ENCODE data around the gene RARB.

RARB gene

DNA sequence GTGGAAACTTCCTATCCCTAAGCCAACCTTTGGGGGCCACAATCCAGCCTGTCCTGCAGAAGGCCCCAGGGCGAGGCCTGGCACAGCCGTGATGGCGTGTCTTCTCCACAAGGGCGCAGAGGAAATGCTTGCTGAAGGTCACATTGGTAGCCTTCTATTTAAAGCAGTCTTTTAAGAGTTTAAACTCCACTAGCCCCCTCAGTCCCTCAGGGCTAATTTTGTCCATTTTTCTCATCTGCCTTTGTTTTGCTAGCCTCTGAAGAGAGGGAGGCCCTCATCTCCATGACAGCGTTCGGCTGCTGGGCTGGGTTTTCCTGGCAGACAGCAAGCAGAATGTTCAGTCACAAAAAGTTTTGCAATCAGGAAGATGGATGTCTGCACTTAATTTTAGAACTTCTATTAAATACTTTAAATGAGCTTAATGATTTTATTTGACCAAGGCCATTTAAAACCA lies 40.8 kb downstream of the RARB start:
- no peak for DNase-seq (ENCODE audit: low read depth, low spot score)
- H3K9me3 ChIP-seq (ENCODE audit: control insufficient read depth, insufficient read depth, low read length), result no peaks in the 10 kb centered on the region
- H3K27ac ChIP-seq (ENCODE audit: low read length), result no peak overlapping the region
- no CpG with 5 or more reads among the region's 6 CpGs for WGBS (ENCODE audit: insufficient coverage, insufficient read length)
- H3K4me3 ChIP-seq (ENCODE audit: low read length), result no peak overlapping the region
- H3K36me3 ChIP-seq (ENCODE audit: control insufficient read depth, insufficient read depth, low read length), result no peaks in the 10 kb centered on the region
- no peaks in the 10 kb centered on the region for H3K27me3 ChIP-seq (ENCODE audit: control insufficient read depth, insufficient read depth, low read length)
- peaks cover 4% of the 10 kb centered on the region; the same call in 1 of the 2 replicates for H3K4me1 ChIP-seq (ENCODE audit: control insufficient read depth, insufficient read depth, low read length)

DNA sequence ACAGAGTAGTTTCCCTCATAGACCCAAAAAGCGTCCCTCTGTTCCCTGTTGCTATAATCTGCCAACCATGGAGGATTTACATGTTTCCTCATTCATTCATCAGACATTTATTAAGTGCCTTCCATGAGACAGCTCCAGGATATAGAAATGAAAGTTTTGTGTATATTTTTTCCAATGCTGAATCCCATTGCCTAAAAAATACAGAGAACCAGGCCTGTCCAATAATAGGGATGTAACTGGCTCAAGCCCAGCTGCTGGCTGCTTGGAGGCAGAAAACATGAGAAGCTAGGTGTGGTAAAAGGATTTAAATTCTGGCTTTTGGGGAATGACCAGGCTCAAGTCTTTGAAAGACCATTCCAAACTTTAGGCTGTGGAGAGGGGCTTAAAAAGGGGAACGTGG lies 41.5 kb downstream of the RARB start:
- DNase-seq (ENCODE audit: low read depth, low spot score), result no peak
- no CpG with 5 or more reads among the region's 2 CpGs for WGBS (ENCODE audit: insufficient coverage, insufficient read length)
- Histone ChIP-seq H3K4me3 (ENCODE audit: low read length) (no peak overlapping the region), H3K36me3 (ENCODE audit: control insufficient read depth, insufficient read depth, low read length) (no peaks in the 10 kb centered on the region), H3K27ac (ENCODE audit: low read length) (no peak overlapping the region), H3K27me3 (ENCODE audit: control insufficient read depth, insufficient read depth, low read length) (no peaks in the 10 kb centered on the region), H3K4me1 (ENCODE audit: control insufficient read depth, insufficient read depth, low read length) (peaks cover 4% of the 10 kb centered on the region; the same call in 1 of the 2 replicates), H3K9me3 (ENCODE audit: control insufficient read depth, insufficient read depth, low read length) (no peaks in the 10 kb centered on the region)

DNA sequence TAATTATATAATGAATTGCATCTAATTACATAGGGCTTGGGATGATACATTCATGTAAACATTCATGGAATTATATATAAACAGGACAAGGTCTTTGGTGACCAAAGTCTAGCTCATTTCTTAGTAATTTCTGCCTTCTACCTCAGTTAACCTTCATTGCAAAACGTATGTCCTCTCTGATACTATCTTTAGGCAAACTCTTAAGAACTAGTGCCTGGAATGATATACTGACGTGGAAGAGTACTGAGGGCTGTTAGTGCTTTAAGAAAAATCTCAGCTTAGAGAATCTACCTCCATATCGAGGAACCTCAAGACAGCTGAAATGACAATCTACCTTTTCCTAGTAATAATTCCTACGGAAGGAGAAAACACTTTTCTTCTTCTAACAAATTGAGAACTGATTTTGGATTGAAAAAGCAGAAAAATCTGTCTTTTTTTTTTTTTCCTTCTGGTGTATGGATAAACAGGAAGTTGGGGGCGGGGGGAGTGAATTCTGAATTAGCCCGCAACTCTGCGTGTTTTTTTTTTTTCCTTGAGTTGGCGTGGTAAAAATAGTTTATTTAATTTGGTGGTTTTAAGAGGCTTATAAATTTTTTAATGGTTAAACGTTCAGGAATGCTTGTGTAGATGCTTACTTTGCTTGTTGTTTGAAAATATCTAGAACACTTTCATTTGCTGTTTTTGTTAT lies 43.2 kb downstream of the RARB start:
- H3K4me1 ChIP-seq (ENCODE audit: control insufficient read depth, insufficient read depth, low read length), result peaks cover 4% of the 10 kb centered on the region; the same call in 1 of the 2 replicates
- H3K4me3 ChIP-seq (ENCODE audit: low read length), result no peak overlapping the region
- no peaks in the 10 kb centered on the region for H3K9me3 ChIP-seq (ENCODE audit: control insufficient read depth, insufficient read depth, low read length)
- H3K36me3 ChIP-seq (ENCODE audit: control insufficient read depth, insufficient read depth, low read length), result no peaks in the 10 kb centered on the region
- no peak overlapping the region for H3K27ac ChIP-seq (ENCODE audit: low read length)
- no peak for DNase-seq (ENCODE audit: low read depth, low spot score)
- 100% methylated on average over 2 of the region's 9 CpGs for WGBS (ENCODE audit: insufficient coverage, insufficient read length)
- no peaks in the 10 kb centered on the region for H3K27me3 ChIP-seq (ENCODE audit: control insufficient read depth, insufficient read depth, low read length)

DNA sequence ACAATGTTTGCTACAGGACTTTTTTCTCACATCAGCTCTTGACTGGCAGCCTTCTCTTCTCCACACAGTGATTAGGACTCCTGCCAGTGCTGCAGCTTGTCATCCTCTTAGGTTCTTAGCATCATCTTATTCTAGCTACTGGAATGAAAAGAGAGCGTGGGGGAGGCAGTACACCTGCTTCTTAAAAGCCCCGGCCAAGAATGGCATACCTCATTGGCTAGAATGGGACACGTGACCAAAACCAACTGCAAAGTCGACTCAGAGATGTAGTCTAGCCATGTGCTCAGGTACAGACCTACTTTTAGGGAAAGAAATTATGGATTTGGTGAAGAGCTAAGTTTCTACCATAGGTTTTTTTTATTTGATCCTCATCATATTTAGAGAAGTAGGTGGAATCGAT lies 44.1 kb downstream of the RARB start:
- no peaks in the 10 kb centered on the region for H3K9me3 ChIP-seq (ENCODE audit: control insufficient read depth, insufficient read depth, low read length)
- DNase-seq (ENCODE audit: low read depth, low spot score), result no peak
- H3K27ac ChIP-seq (ENCODE audit: low read length), result no peak overlapping the region
- no CpG with 5 or more reads among the region's 5 CpGs for WGBS (ENCODE audit: insufficient coverage, insufficient read length)
- H3K36me3 ChIP-seq (ENCODE audit: control insufficient read depth, insufficient read depth, low read length), result no peaks in the 10 kb centered on the region
- H3K27me3 ChIP-seq (ENCODE audit: control insufficient read depth, insufficient read depth, low read length), result no peaks in the 10 kb centered on the region
- no peak overlapping the region for H3K4me3 ChIP-seq (ENCODE audit: low read length)
- H3K4me1 ChIP-seq (ENCODE audit: control insufficient read depth, insufficient read depth, low read length), result peaks cover 4% of the 10 kb centered on the region; the same call in 1 of the 2 replicates

DNA sequence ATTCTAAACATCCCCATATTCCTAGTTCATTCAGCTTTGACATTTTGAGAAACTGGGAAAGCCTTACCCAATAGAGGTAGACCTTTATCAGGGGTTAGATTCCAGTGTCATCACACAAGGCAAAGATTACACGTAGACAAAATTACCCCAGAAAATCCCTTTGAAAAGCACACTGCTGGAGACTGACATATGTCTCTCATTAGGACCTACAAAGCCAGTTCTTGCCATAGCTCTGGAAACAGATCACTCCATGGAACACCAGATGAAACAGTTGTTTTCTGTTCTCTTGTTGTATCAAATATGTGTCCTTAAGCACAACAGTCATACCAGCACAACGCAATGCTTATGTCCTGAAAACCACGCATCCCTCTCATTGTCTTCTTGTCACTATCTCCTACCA lies 44.7 kb downstream of the RARB start:
- H3K27me3 ChIP-seq (ENCODE audit: control insufficient read depth, insufficient read depth, low read length), result no peaks in the 10 kb centered on the region
- no peaks in the 10 kb centered on the region for H3K9me3 ChIP-seq (ENCODE audit: control insufficient read depth, insufficient read depth, low read length)
- peaks cover 4% of the 10 kb centered on the region; the same call in 1 of the 2 replicates for H3K4me1 ChIP-seq (ENCODE audit: control insufficient read depth, insufficient read depth, low read length)
- no peaks in the 10 kb centered on the region for H3K36me3 ChIP-seq (ENCODE audit: control insufficient read depth, insufficient read depth, low read length)
- no peak overlapping the region for H3K27ac ChIP-seq (ENCODE audit: low read length)
- no peak overlapping the region for H3K4me3 ChIP-seq (ENCODE audit: low read length)
- no CpG with 5 or more reads among the region's 3 CpGs for WGBS (ENCODE audit: insufficient coverage, insufficient read length)
- DNase-seq (ENCODE audit: low read depth, low spot score), result no peak

DNA sequence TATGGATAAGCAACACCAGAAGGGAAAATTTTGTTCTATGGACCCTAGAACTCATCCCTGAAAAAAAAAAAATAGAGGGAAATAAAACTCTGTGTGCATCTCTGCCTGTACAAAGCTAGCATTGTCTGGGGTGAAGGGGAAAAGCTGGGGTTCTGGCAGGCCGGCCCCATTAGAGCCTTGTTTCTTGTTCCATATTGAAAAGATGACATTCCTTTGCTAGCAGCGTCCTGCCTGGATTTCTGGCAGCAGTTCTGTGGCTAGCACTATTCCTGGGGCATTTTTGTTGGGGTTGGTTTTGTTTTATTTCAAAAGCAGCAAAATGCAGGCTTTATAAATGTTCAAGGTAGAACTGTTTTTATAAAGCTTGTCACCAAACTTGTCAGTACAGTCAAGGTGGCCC lies 45.2 kb downstream of the RARB start:
- no peaks in the 10 kb centered on the region for H3K9me3 ChIP-seq (ENCODE audit: control insufficient read depth, insufficient read depth, low read length)
- DNase-seq (ENCODE audit: low read depth, low spot score), result no peak
- no CpG with 5 or more reads among the region's 2 CpGs for WGBS (ENCODE audit: insufficient coverage, insufficient read length)

DNA sequence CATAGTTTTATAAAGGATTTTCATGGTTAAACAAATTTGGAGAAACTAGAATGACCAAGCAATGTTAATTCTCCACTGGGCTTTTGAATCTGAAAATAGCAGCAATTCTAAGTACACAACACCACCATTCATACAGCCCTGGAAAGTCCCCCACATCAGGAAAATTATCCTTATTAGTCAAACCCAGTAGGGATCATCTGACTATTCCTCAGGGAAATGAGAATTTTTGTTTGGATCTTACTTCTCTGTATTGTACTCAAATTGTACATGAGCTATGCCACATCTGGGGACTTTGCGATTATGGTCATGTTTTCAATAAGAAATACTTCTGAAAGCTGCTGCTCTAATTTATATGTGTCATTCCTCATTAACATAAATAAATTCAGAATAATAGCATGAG lies 46.0 kb downstream of the RARB start:
- Histone ChIP-seq H3K4me1 (ENCODE audit: control insufficient read depth, insufficient read depth, low read length) (no peaks in the 10 kb centered on the region), H3K27me3 (ENCODE audit: control insufficient read depth, insufficient read depth, low read length) (no peaks in the 10 kb centered on the region), H3K4me3 (ENCODE audit: low read length) (no peak overlapping the region), H3K9me3 (ENCODE audit: control insufficient read depth, insufficient read depth, low read length) (no peaks in the 10 kb centered on the region), H3K36me3 (ENCODE audit: control insufficient read depth, insufficient read depth, low read length) (no peaks in the 10 kb centered on the region), H3K27ac (ENCODE audit: low read length) (no peak overlapping the region)
- no CpG with 5 or more reads among the region's 1 CpG for WGBS (ENCODE audit: insufficient coverage, insufficient read length)
- DNase-seq (ENCODE audit: low read depth, low spot score), result no peak

More for the DNA sequence above, 45.2 kb downstream of the RARB start:
- Histone ChIP-seq H3K27me3 (ENCODE audit: control insufficient read depth, insufficient read depth, low read length) (no peaks in the 10 kb centered on the region), H3K4me1 (ENCODE audit: control insufficient read depth, insufficient read depth, low read length) (peaks cover 4% of the 10 kb centered on the region; the same call in 1 of the 2 replicates), H3K4me3 (ENCODE audit: low read length) (no peak overlapping the region), H3K36me3 (ENCODE audit: control insufficient read depth, insufficient read depth, low read length) (no peaks in the 10 kb centered on the region), H3K27ac (ENCODE audit: low read length) (no peak overlapping the region)

DNA sequence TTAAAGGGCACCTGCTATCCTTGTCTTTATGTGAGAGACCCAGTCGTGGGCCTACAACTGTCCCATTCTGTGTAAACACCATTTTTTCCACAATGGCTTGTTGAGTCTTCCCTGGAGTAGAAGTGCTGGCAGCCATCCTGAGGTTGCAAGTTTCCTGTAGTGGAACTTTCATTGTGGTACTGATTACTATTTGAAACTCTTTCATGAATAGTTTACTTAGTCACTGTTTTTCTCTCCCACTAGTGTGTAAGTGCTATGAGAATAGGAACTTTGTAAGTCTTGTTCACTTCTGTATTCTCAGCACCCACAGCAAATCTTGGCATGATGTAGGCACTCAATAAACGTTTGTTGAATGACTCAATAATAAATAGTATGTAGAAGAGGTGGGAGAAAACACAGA lies 48.6 kb downstream of the RARB start:
- no peaks in the 10 kb centered on the region for H3K9me3 ChIP-seq (ENCODE audit: control insufficient read depth, insufficient read depth, low read length)
- WGBS (ENCODE audit: insufficient coverage, insufficient read length), result no CpG with 5 or more reads among the region's 2 CpGs
- no peak overlapping the region for H3K27ac ChIP-seq (ENCODE audit: low read length)
- no peak overlapping the region for H3K4me3 ChIP-seq (ENCODE audit: low read length)
- no peaks in the 10 kb centered on the region for H3K27me3 ChIP-seq (ENCODE audit: control insufficient read depth, insufficient read depth, low read length)
- H3K4me1 ChIP-seq (ENCODE audit: control insufficient read depth, insufficient read depth, low read length), result no peaks in the 10 kb centered on the region
- no peaks in the 10 kb centered on the region for H3K36me3 ChIP-seq (ENCODE audit: control insufficient read depth, insufficient read depth, low read length)
- DNase-seq (ENCODE audit: low read depth, low spot score), result no peak

DNA sequence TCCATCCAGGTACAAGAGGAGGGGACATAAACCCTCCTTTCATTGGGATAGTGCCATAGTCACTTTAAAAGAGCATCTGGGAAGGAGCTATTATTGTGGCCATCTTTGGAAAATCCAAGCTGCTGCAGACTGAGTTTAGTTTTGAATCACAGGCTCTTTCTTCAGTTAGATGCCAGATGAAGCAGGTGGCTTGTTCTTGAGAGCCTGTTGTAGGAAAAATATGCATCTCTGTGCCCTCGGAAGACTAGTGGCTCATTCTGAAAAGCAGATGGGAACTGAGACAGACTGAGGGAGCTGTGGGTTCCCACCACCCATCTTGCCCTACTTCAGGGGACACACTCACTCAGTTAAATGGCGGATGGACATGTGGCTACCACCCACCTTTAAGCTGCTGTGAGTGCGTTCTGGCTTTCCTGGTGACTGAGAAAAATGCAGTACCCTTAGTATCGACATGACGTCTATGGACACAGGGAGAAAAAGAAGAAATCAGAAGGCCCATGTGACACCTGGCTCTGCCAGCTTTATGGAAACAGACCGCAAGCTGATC lies 50.2 kb downstream of the RARB start:
- H3K4me1 ChIP-seq (ENCODE audit: control insufficient read depth, insufficient read depth, low read length), result no peaks in the 10 kb centered on the region
- no peak overlapping the region for H3K27ac ChIP-seq (ENCODE audit: low read length)
- no peaks in the 10 kb centered on the region for H3K27me3 ChIP-seq (ENCODE audit: control insufficient read depth, insufficient read depth, low read length)
- no peaks in the 10 kb centered on the region for H3K36me3 ChIP-seq (ENCODE audit: control insufficient read depth, insufficient read depth, low read length)
- H3K9me3 ChIP-seq (ENCODE audit: control insufficient read depth, insufficient read depth, low read length), result no peaks in the 10 kb centered on the region
- WGBS (ENCODE audit: insufficient coverage, insufficient read length), result no CpG with 5 or more reads among the region's 6 CpGs
- no peak for DNase-seq (ENCODE audit: low read depth, low spot score)
- no peak overlapping the region for H3K4me3 ChIP-seq (ENCODE audit: low read length)

DNA sequence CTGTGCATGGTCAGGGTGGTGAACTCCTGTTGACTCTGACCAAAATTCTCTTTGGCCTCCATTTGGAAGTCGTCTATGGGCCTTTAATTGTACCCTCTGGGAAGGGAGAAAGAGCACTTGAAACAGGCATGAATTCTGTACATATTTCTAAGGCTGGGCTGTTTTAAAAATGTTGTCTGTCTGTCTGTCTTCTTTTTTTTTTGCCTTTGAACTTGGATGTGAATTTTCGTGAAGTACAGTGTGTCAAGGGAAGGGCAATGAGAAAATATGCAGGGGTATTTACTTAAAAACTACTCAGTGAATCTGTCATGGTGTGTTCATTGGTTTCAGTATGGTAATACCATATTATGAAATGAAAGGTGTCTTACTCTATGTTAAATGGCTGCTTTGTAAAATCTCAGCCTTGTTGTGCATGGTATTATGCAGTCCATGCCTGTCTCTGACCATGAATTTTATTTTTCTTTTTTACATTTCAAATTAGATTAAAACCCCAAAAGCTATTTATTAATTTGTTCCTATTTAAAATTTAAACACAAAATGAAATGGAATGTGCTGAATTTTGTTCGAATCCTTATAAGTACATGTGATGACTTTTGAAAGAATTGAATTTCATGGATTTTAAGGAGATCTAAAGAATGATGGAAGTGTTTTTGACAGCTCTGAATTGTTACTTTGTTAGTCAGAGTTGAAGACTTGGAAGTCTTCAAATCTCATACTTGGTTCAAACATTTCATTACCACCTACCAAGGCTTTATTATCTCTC lies 51.1 kb downstream of the RARB start:
- H3K4me1 ChIP-seq (ENCODE audit: control insufficient read depth, insufficient read depth, low read length), result no peaks in the 10 kb centered on the region
- no CpG with 5 or more reads among the region's 3 CpGs for WGBS (ENCODE audit: insufficient coverage, insufficient read length)
- DNase-seq (ENCODE audit: low read depth, low spot score), result no peak
- no peaks in the 10 kb centered on the region for H3K36me3 ChIP-seq (ENCODE audit: control insufficient read depth, insufficient read depth, low read length)
- H3K4me3 ChIP-seq (ENCODE audit: low read length), result no peak overlapping the region
- no peaks in the 10 kb centered on the region for H3K9me3 ChIP-seq (ENCODE audit: control insufficient read depth, insufficient read depth, low read length)
- no peak overlapping the region for H3K27ac ChIP-seq (ENCODE audit: low read length)
- H3K27me3 ChIP-seq (ENCODE audit: control insufficient read depth, insufficient read depth, low read length), result no peaks in the 10 kb centered on the region
